HG02884 (cell line): ENCODE results near the gene AGRN.

ENCODE experiments used
- ATAC-seq: cut with Tn5 transposase; IDR thresholded peaks from one replicate; pipeline ENCODE4 v1.9.1; 2021; ENCODE audit warnings: mild to moderate bottlenecking, moderate library complexity; ENCODE audit not compliant: unreplicated experiment

AGRN gene

GRCh38 chr1:1033731-1034438, 14.0 kb downstream of the AGRN start:
- ATAC-seq = no peak

GRCh38 chr1:1034439-1034781, 14.5 kb downstream of the AGRN start:
- no peak for ATAC-seq

GRCh38 chr1:1035291-1035943, 15.5 kb downstream of the AGRN start:
- ATAC-seq = no peak

- ATAC-seq = no peak
These were observed 17.7 kb downstream of the AGRN start for GRCh38 chr1:1037366-1038327.

GRCh38 chr1:1038694-1039093, 18.8 kb downstream of the AGRN start:
- ATAC-seq = no peak

DNA sequence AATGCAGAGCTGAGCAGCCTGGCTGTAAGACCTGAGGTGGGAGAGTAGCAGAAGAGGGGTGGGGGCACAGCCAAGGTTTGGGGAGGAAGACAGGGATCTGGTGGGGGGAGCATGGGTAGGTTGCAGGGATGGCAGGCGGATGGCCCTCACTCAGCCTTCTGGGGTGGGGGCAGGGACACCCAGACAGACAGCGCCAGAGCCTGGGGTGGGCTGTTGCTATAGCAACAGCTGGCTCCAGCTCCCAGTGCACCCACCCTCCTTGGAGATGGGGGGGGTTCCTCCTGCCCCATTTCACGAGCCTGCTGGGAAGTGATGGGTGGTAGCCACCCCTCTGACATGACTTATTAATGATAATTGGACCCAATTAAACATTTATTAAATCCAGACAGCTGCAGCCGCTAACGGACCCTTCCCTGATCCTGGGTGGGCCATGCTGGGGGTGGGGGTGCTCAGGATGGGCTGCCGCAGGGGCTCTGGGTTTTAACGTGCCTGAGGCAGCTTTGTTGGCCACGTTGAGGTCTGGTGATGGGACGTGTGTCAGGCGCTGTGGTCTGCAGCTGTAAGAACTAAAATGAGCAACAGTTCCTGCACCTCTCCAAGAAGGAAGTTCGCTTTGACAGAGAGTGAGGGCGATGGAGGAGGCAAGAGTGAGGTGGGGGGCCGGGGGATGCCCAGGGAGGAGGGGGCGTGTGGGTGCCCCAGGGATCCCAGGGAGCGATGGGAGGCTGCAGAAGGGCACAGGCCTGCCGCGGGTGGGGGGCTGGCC, 19.4 kb downstream of the AGRN start:
- ATAC-seq = no peak

GRCh38 chr1:1040004-1040991, 20.4 kb downstream of the AGRN start:
- no peak for ATAC-seq

DNA sequence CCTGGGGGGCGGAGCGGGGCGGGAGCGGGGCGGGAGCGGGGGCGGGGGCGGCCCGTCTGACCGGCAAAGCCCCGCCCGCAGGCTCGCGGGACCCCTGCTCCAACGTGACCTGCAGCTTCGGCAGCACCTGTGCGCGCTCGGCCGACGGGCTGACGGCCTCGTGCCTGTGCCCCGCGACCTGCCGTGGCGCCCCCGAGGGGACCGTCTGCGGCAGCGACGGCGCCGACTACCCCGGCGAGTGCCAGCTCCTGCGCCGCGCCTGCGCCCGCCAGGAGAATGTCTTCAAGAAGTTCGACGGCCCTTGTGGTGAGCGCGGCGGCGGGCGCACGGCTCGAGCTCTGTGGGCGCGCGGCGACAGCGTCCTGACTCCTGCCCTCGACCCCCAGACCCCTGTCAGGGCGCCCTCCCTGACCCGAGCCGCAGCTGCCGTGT, 21.2 kb downstream of the AGRN start:
- no peak for ATAC-seq

GRCh38 chr1:1041873-1042272, 22.0 kb downstream of the AGRN start:
- ATAC-seq = no peak

- no peak for ATAC-seq
These were observed 22.9 kb downstream of the AGRN start for GRCh38 chr1:1042835-1043234.

DNA sequence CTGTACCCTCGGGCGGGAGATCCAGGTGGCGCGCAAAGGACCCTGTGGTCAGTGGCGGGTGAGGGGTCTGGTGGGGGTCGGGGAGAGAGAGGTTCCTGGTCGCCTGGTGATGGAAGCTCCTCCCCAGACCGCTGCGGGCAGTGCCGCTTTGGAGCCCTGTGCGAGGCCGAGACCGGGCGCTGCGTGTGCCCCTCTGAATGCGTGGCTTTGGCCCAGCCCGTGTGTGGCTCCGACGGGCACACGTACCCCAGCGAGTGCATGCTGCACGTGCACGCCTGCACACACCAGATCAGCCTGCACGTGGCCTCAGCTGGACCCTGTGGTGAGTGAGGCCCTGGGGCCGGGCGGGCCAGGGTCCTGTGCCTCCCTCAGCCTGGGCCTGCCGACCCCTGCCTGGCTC, 23.5 kb downstream of the AGRN start:
- no peak for ATAC-seq

DNA sequence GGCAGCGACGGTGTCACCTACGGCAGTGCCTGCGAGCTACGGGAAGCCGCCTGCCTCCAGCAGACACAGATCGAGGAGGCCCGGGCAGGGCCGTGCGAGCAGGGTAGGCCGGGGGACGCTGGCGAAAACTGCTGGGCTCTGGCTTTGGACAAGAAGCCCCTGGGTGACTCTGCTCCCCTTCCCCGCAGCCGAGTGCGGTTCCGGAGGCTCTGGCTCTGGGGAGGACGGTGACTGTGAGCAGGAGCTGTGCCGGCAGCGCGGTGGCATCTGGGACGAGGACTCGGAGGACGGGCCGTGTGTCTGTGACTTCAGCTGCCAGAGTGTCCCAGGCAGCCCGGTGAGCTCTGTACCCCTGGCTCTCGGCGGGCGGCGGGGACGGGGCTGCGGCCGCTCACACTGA, 24.0 kb downstream of the AGRN start:
- no peak for ATAC-seq

GRCh38 chr1:1044455-1045078, 24.6 kb downstream of the AGRN start:
- ATAC-seq = no peak

DNA sequence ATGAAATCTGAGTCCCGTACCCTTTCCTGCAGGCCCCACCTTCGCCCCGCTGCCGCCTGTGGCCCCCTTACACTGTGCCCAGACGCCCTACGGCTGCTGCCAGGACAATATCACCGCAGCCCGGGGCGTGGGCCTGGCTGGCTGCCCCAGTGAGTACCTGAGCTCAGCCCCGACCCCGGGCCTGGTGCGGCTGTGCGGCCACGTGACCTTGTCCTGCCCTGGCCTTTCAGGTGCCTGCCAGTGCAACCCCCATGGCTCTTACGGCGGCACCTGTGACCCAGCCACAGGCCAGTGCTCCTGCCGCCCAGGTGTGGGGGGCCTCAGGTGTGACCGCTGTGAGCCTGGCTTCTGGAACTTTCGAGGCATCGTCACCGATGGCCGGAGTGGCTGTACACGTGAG, 25.2 kb downstream of the AGRN start:
- ATAC-seq = no peak

DNA sequence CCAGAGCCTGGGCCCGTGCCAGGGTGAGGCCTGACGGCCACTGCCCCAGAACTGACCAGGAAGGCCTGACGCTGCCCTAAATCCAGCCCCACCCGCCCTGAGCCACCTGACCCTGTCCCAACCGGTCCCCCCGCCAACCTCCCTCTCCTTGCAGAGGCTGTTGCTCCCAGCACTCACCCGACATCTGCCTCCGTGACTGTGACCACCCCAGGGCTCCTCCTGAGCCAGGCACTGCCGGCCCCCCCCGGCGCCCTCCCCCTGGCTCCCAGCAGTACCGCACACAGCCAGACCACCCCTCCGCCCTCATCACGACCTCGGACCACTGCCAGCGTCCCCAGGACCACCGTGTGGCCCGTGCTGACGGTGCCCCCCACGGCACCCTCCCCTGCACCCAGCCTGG, 26.3 kb downstream of the AGRN start:
- ATAC-seq = no peak

DNA sequence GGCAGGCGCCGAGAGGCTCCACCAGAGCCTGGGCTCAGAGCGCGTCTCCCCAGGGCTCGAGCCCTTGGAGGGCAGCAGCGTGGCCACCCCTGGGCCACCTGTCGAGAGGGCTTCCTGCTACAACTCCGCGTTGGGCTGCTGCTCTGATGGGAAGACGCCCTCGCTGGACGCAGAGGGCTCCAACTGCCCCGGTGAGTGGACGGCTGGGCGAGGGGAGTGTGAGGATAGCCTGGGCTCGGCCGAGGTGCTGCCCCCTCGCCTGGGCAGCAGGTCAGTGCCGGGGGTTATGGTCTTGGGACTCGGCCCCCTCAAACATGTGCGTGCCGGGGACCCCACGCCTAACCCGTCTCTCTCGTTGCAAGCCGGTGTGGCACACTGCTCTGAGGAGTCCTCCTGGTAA, 26.8 kb downstream of the AGRN start:
- ATAC-seq = no peak

- ATAC-seq = no peak
These were observed 27.5 kb downstream of the AGRN start for GRCh38 chr1:1047407-1047806.

- no peak for ATAC-seq
These were observed 28.0 kb downstream of the AGRN start for GRCh38 chr1:1047963-1048362.

GRCh38 chr1:1048765-1049164, 28.8 kb downstream of the AGRN start:
- ATAC-seq = no peak
